Measurements from ENCODE around the gene TMPRSS11F. TPM values are rescaled to one million over a fixed set of nuclear protein-coding genes. Genes with fewer than 3 reads are reported as not detected.
A peak's percentile ranks its signal among the peaks of the same experiment; 100 is the strongest.
"Not testable (repeated sequence)": the region's sequence is repeated elsewhere in the genome, so short reads cannot be mapped to it uniquely, and the experiment has no call there.

The TMPRSS11F gene
- total RNA-seq: not detected
- polyA plus RNA-seq (ENCODE audit: insufficient read length in 2 of 2): under 1 TPM in 1 of 2 donors, not detected in 1; 0.16 TPM
- long read RNA-seq, donor 1: 0 reads
- long read RNA-seq, donor 2: 0 reads
- long read RNA-seq, donor 3: 0 reads
- long read RNA-seq, donor 4: 0 reads

DNA sequence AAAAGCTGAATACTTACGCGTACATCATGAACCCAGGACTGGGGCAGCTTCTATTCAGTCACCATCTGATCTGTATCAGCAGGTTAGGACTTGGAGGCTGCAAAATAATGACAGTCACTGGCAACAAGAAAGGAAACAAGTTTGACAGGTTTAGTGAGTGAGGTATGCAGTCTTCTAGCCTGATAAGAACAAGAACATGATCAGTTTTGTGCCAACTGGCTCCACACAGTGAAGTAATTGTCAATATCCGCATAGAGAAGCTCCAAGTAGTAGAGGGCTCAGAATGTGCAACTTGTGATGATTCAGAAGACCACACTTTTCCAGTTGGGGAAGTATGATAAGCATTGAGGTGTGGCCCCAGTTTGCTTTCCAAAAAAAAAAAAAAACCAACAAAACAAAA, at the start of gene TMPRSS11F:
Gene TMPRSS11F (minus strand): TSS at position 77 of the 400 bp plus-strand sequence. CDS start 49 bp downstream, at position 28.
- 73% methylated on average over 2 of the region's 3 CpGs for WGBS (ENCODE audit: insufficient coverage)
- no peaks in the 10 kb centered on the region for H3K9me3 ChIP-seq (ENCODE audit: control insufficient read depth, insufficient read depth, low read length)

DNA sequence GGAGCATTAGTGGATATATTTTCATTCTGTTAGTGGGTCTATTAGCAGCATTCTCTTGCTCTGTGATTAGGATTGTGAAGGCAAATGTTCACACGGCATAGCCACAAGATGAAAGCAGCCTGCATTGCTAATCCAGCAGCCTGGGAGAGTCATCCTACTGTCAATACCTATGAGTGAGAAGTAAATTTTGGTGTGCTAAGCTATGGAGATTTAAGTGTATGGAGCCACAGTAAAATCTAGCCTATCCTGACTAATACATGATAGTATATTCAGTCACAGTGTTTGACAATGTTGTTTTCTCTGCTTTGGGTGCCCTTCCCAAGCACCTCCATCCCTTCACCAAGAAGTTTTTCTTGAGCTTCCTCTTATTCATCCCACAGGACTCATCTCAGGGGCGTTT, 47.2 kb upstream of the TMPRSS11F start:
- no peaks in the 10 kb centered on the region for H3K9me3 ChIP-seq (ENCODE audit: control insufficient read depth, insufficient read depth, low read length)
- DNase-seq (ENCODE audit: low read depth in 4 of 6, low spot score in 6 of 6): no peak
- WGBS (ENCODE audit: insufficient coverage): 67% methylated on average over 1 of the region's 2 CpGs
- H3K4me1 ChIP-seq (ENCODE audit: control insufficient read depth, insufficient read depth, low read length): no peaks in the 10 kb centered on the region
- H3K36me3 ChIP-seq (ENCODE audit: control insufficient read depth, insufficient read depth, low read length): no peaks in the 10 kb centered on the region
- no peak overlapping the region for H3K27ac ChIP-seq (ENCODE audit: low read depth, low read length)
- H3K4me3 ChIP-seq (ENCODE audit: low read depth, low read length): no peak overlapping the region
- H3K27me3 ChIP-seq (ENCODE audit: control insufficient read depth, insufficient read depth, low read length): no peaks in the 10 kb centered on the region

More for the DNA sequence above, at the start of gene TMPRSS11F:
- DNase-seq (ENCODE audit: low read depth in 4 of 6, low spot score in 6 of 6): no peak
- H3K27ac ChIP-seq (ENCODE audit: low read depth, low read length): no peak within 1 kb of the TSS
- no peaks in the 10 kb centered on the region for H3K36me3 ChIP-seq (ENCODE audit: control insufficient read depth, insufficient read depth, low read length)
- no peaks in the 10 kb centered on the region for H3K4me1 ChIP-seq (ENCODE audit: control insufficient read depth, insufficient read depth, low read length)
- no peak within 1 kb of the TSS for H3K4me3 ChIP-seq (ENCODE audit: low read depth, low read length)
- no peaks in the 10 kb centered on the region for H3K27me3 ChIP-seq (ENCODE audit: control insufficient read depth, insufficient read depth, low read length)

DNA sequence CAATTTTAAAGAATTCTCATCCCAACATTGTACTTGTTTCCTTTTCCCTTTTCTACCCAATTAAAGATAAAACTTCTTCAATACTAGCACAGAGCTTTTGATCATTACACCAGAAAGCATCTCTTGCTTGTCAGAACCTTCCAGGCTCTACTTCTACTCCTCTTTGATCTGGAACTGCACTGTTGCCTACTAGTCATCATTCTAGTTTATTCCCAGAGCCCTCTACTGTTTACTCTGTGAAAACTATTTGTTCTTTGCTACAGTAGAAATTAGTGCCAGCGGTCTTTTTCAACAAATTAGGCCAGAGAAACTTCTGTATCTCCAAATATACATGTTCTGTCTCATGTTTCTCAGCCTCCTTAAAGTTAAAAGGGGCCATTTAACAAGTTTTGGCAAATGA, 46.8 kb upstream of the TMPRSS11F start:
- DNase-seq (ENCODE audit: low read depth in 4 of 6, low spot score in 6 of 6): peak in 1 of 6 donors; percentile 6
- Histone ChIP-seq H3K9me3 (ENCODE audit: control insufficient read depth, insufficient read depth, low read length) (no peaks in the 10 kb centered on the region), H3K27me3 (ENCODE audit: control insufficient read depth, insufficient read depth, low read length) (no peaks in the 10 kb centered on the region), H3K4me1 (ENCODE audit: control insufficient read depth, insufficient read depth, low read length) (no peaks in the 10 kb centered on the region), H3K4me3 (ENCODE audit: low read depth, low read length) (no peak overlapping the region), H3K36me3 (ENCODE audit: control insufficient read depth, insufficient read depth, low read length) (no peaks in the 10 kb centered on the region), H3K27ac (ENCODE audit: low read depth, low read length) (no peak overlapping the region)
- WGBS (ENCODE audit: insufficient coverage): no CpG with 5 or more reads among the region's 1 CpG

DNA sequence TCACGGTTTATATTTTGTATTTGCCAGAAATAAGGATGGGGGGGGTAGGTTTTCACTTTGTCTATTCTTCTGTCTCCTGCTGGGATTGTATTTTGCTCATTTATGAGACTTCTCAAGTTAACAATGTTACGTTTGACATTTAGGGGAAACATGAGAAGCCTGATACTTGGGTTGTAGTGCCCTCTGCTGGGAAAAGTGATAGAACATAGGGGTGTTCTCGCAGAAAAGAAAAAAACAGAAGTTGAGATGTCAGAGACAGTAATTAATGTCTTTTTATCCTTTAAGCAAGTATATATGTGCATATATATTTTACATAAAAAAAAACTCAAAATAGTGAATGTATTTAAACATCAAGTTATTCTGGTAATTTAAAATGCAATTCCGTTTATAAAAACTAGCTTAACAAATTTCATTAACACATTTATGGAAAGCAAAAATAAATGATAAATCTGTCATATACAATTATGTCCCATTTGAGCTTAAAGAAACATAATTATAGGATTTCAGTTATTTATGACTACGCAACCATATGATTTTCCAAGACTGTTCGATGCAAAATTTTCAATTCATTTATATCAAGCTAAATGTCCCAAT, 46.0 kb upstream of the TMPRSS11F start:
- Histone ChIP-seq H3K36me3 (ENCODE audit: control insufficient read depth, insufficient read depth, low read length) (no peaks in the 10 kb centered on the region), H3K27me3 (ENCODE audit: control insufficient read depth, insufficient read depth, low read length) (no peaks in the 10 kb centered on the region), H3K4me1 (ENCODE audit: control insufficient read depth, insufficient read depth, low read length) (no peaks in the 10 kb centered on the region), H3K27ac (ENCODE audit: low read depth, low read length) (no peak overlapping the region), H3K9me3 (ENCODE audit: control insufficient read depth, insufficient read depth, low read length) (no peaks in the 10 kb centered on the region), H3K4me3 (ENCODE audit: low read depth, low read length) (no peak overlapping the region)
- 0% methylated on average over 2 of the region's 6 CpGs for WGBS (ENCODE audit: insufficient coverage)
- DNase-seq (ENCODE audit: low read depth in 4 of 6, low spot score in 6 of 6): peak; percentile 47 to 92 (median 59)

DNA sequence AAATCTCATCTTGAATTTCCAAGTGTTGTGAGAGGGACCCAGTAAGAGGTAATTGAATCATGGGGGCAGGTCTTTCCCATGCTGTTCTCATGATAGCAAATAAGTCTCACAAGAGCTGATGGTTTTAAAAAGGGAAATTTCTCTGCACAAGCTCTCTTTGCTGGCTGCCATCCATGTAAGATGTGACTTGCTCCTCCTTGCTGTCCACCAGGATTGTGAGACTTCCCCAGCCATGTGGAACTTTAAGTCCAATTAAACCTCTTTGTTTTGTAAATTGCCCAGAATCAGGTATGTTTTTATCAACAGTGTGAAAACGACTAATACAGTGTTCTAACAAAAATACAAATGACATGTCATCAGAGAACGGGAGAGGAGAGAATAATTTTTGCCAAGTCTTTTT, 44.7 kb upstream of the TMPRSS11F start:
- DNase-seq (ENCODE audit: low read depth in 4 of 6, low spot score in 6 of 6); H3K4me1 ChIP-seq (ENCODE audit: control insufficient read depth, insufficient read depth, low read length); H3K27me3 ChIP-seq (ENCODE audit: control insufficient read depth, insufficient read depth, low read length); H3K9me3 ChIP-seq (ENCODE audit: control insufficient read depth, insufficient read depth, low read length); H3K27ac ChIP-seq (ENCODE audit: low read depth, low read length); H3K36me3 ChIP-seq (ENCODE audit: control insufficient read depth, insufficient read depth, low read length); H3K4me3 ChIP-seq (ENCODE audit: low read depth, low read length): not testable (repeated sequence)
- 100% methylated on average over 1 of the region's 2 CpGs for WGBS (ENCODE audit: insufficient coverage)

DNA sequence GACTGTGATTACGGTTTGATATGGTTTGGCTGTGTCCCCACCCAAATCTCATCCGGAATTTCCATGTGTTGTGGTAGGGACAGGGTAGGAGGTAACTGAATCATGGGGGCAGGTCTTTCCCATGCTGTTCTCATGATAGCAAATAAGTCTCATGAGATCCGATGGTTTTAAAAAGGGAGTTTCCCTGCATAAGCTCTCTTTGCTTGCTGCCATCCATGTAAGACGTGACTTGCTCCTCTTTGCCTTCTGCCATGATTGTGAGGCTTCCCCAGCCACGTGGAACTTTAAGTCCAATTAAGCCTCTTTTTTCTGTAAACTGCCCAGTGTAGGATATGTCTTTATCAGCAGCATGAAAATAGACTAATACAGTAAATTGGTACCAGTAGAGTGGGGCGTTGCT, 42.5 kb upstream of the TMPRSS11F start:
- H3K36me3 ChIP-seq (ENCODE audit: control insufficient read depth, insufficient read depth, low read length); H3K27me3 ChIP-seq (ENCODE audit: control insufficient read depth, insufficient read depth, low read length); H3K27ac ChIP-seq (ENCODE audit: low read depth, low read length); H3K9me3 ChIP-seq (ENCODE audit: control insufficient read depth, insufficient read depth, low read length); H3K4me3 ChIP-seq (ENCODE audit: low read depth, low read length); DNase-seq (ENCODE audit: low read depth in 4 of 6, low spot score in 6 of 6); H3K4me1 ChIP-seq (ENCODE audit: control insufficient read depth, insufficient read depth, low read length): not testable (repeated sequence)
- 87% methylated on average over 3 of the region's 6 CpGs for WGBS (ENCODE audit: insufficient coverage)

DNA sequence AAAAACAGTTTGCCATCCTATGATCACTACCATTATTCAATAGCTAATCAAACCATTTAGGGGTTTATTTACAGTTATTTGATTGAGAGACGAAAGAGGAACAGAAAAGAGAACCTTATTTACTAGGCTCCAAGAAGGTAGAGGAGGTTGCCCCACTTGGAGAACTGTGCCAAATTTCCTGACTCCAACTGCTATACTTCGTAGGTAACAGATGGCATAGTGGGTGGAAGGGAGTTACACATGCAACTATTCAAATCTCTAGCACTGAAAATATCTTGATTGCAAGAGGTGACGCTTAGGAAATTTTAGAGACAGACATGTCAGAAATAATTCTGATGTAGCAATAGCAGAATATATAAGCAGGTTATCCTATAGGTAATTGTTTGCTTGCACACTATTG, 38.0 kb upstream of the TMPRSS11F start:
- H3K27me3 ChIP-seq (ENCODE audit: control insufficient read depth, insufficient read depth, low read length): no peaks in the 10 kb centered on the region
- no CpG with 5 or more reads among the region's 3 CpGs for WGBS (ENCODE audit: insufficient coverage)
- H3K9me3 ChIP-seq (ENCODE audit: control insufficient read depth, insufficient read depth, low read length): no peaks in the 10 kb centered on the region
- H3K27ac ChIP-seq (ENCODE audit: low read depth, low read length): no peak overlapping the region
- H3K36me3 ChIP-seq (ENCODE audit: control insufficient read depth, insufficient read depth, low read length): no peaks in the 10 kb centered on the region
- H3K4me3 ChIP-seq (ENCODE audit: low read depth, low read length): no peak overlapping the region
- peak in 1 of 6 donors; percentile 19 for DNase-seq (ENCODE audit: low read depth in 4 of 6, low spot score in 6 of 6)
- H3K4me1 ChIP-seq (ENCODE audit: control insufficient read depth, insufficient read depth, low read length): no peaks in the 10 kb centered on the region

DNA sequence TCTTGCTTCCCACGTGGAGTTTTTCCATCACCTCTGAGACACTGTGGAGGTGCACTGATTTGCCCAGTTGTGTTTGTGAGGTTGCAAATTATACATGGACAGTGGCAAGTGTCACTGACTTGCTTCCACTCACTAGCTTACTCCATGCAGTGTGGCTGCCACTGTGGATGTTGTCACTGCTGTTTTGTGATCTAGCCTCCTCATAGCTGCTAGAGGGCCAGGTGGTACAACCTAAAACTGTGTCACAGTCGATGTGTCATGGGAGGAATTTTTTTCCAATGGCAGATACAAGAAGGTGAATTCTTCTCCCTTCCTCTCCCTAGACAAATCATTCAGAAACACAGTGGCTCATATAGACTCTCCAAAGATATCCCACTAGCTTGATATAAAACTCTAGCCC, 37.5 kb upstream of the TMPRSS11F start:
- no peak overlapping the region for H3K4me3 ChIP-seq (ENCODE audit: low read depth, low read length)
- WGBS (ENCODE audit: insufficient coverage): no CpG with 5 or more reads among the region's 2 CpGs
- DNase-seq (ENCODE audit: low read depth in 4 of 6, low spot score in 6 of 6): no peak
- no peaks in the 10 kb centered on the region for H3K4me1 ChIP-seq (ENCODE audit: control insufficient read depth, insufficient read depth, low read length)
- H3K9me3 ChIP-seq (ENCODE audit: control insufficient read depth, insufficient read depth, low read length): no peaks in the 10 kb centered on the region
- H3K36me3 ChIP-seq (ENCODE audit: control insufficient read depth, insufficient read depth, low read length): no peaks in the 10 kb centered on the region
- H3K27ac ChIP-seq (ENCODE audit: low read depth, low read length): no peak overlapping the region
- no peaks in the 10 kb centered on the region for H3K27me3 ChIP-seq (ENCODE audit: control insufficient read depth, insufficient read depth, low read length)

DNA sequence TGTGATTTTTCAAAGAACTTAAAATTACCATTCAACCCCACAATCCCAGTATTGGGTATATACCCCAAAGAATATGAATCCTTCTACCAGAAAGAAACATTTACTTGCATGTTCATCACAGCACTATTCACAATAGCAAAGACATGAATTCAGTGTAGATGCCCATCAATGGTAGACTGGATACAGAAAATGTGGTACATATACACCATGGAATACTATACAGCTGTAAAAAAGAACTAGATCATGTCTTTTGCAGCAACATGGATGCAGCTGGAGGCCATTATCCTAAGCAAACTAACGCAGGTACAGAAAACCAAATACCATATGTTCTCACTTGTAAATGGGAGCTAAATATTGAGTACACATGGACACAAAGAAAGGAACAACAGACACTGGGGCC, 34.1 kb upstream of the TMPRSS11F start:
- H3K36me3 ChIP-seq (ENCODE audit: control insufficient read depth, insufficient read depth, low read length): no peaks in the 10 kb centered on the region
- DNase-seq (ENCODE audit: low read depth in 4 of 6, low spot score in 6 of 6): no peak
- H3K4me1 ChIP-seq (ENCODE audit: control insufficient read depth, insufficient read depth, low read length): no peaks in the 10 kb centered on the region
- H3K9me3 ChIP-seq (ENCODE audit: control insufficient read depth, insufficient read depth, low read length): no peaks in the 10 kb centered on the region
- no peak overlapping the region for H3K27ac ChIP-seq (ENCODE audit: low read depth, low read length)
- H3K27me3 ChIP-seq (ENCODE audit: control insufficient read depth, insufficient read depth, low read length): no peaks in the 10 kb centered on the region
- H3K4me3 ChIP-seq (ENCODE audit: low read depth, low read length): no peak overlapping the region
- no CpG with 5 or more reads among the region's 1 CpG for WGBS (ENCODE audit: insufficient coverage)

DNA sequence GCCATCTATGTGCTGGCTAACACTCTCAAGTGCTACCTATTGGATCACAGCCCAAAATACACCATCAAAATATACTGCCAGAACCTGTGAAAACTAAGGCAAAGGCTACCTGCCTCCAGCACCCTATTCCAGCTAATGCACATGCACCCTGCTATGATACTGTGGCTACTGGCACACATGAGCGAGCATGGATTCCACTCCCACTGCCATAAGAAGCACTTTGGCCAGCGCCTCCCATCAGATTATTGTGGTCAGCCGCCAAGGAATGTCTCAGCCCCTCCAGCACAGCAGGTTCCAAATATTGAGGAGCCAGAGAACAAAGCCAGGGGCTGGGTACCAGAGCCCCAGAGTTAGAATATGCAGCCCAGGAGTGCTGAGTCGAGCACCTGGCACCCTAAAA, 32.5 kb upstream of the TMPRSS11F start:
- no peak for DNase-seq (ENCODE audit: low read depth in 4 of 6, low spot score in 6 of 6)
- Histone ChIP-seq H3K4me3 (ENCODE audit: low read depth, low read length) (no peak overlapping the region), H3K4me1 (ENCODE audit: control insufficient read depth, insufficient read depth, low read length) (no peaks in the 10 kb centered on the region), H3K27ac (ENCODE audit: low read depth, low read length) (no peak overlapping the region), H3K27me3 (ENCODE audit: control insufficient read depth, insufficient read depth, low read length) (no peaks in the 10 kb centered on the region), H3K9me3 (ENCODE audit: control insufficient read depth, insufficient read depth, low read length) (no peaks in the 10 kb centered on the region), H3K36me3 (ENCODE audit: control insufficient read depth, insufficient read depth, low read length) (no peaks in the 10 kb centered on the region)
- WGBS (ENCODE audit: insufficient coverage): 50% methylated on average over 3 of the region's 4 CpGs

Measured in spinal cord (tissue), 10 donors.